Activated CD8-positive, alpha-beta T cell treated with anti-CD3 and anti-CD28 coated beads for 36 hours (primary cell): Measurements from ENCODE around the gene SLC37A3. TPM values are rescaled to one million over a fixed set of nuclear protein-coding genes. Genes with fewer than 3 reads are reported as not detected.
"Not testable (repeated sequence)": the region's sequence is repeated elsewhere in the genome, so short reads cannot be mapped to it uniquely, and the experiment has no call there.

Source experiments
- ATAC-seq: fragments of 200-7000 bp; cut with Tn5 transposase; one replicate; pipeline ENCODE4 v1.10.0; 2021; ENCODE audit warnings: mild to moderate bottlenecking, moderate library complexity
- CTCF ChIA-PET: fragments of 350-600 bp; sonication (Branson Sonifier 250); formaldehyde crosslinking; loops from one replicate; lab custom pipeline; 2021; ENCODE audit warnings: antibody characterized with exemption; lab: Charles Lee
- POLR2A ChIA-PET: fragments of 350-600 bp; sonication (Branson Sonifier 250); formaldehyde crosslinking; loops from one replicate; lab custom pipeline; 2021; ENCODE audit warnings: antibody characterized with exemption; lab: Charles Lee
- DNase-seq: peaks from one replicate; pipeline ENCODE4 v3.0.0-alpha.2; 2020
- H3K27ac Mint-ChIP-seq: one replicate; pipeline ENCODE4 v1.8.0; 2021; ENCODE audit warnings: mild to moderate bottlenecking, mixed read lengths
- H3K27me3 Mint-ChIP-seq: one replicate; pipeline ENCODE4 v1.8.0; 2021; ENCODE audit warnings: mixed read lengths
- H3K36me3 Mint-ChIP-seq: one replicate; pipeline ENCODE4 v1.8.0; 2021; ENCODE audit warnings: low read depth, mixed read lengths
- H3K4me1 Mint-ChIP-seq: one replicate; pipeline ENCODE4 v1.8.0; 2021; ENCODE audit warnings: low read depth, mixed read lengths
- H3K4me3 Mint-ChIP-seq: one replicate; pipeline ENCODE4 v1.8.0; 2021; ENCODE audit warnings: mild to moderate bottlenecking, moderate library complexity, mixed read lengths
- H3K9me3 Mint-ChIP-seq: one replicate; pipeline ENCODE4 v1.8.0; 2021; ENCODE audit warnings: mixed read lengths
- CTCF ChIP-seq: fragments of 200-600 bp; IDR thresholded peaks from one replicate; pipeline ENCODE4 v1.8.0; 2022; ENCODE audit warnings: antibody characterized with exemption, mild to moderate bottlenecking
- intact Hi-C: fragments of 100-400 bp; cut with micrococcal nuclease; formaldehyde crosslinking; loops from one replicate; pipeline ENCODE4 v1.10.0; 2022
- total RNA-seq, 2 experiments: library from RNA; stranded (reverse); gene quantifications; one replicate each; pipeline ENCODE4 v1.2.3, GENCODE V29; 2021

Gene SLC37A3
- total RNA-seq, 2 experiments from 2014 or later: 30.7 to 33.6 TPM

- peaks cover 5% of the 10 kb centered on the region for H3K9me3 Mint-ChIP-seq
- POLR2A ChIA-PET: no interaction called here
- no peak for ATAC-seq
- intact Hi-C loops: loop anchor here (5.0 kb wide), 1 partner anchor 138 kb away; the partner anchor contains the start of gene KDM7A
- no peak for DNase-seq
- no peak overlapping the region for H3K4me3 Mint-ChIP-seq
- no peak for TF ChIP-seq CTCF
- CTCF ChIA-PET: interaction anchor here (0.9 to 2.4 kb wide), 3 partner anchors 10 to 120 kb away, joined by 3 to 7 read pairs (median 3); no protein-coding TSS in a partner anchor
- H3K36me3 Mint-ChIP-seq: peaks cover 4% of the 10 kb centered on the region
- no peak overlapping the region for H3K27ac Mint-ChIP-seq
- H3K27me3 Mint-ChIP-seq: no peaks in the 10 kb centered on the region
- H3K4me1 Mint-ChIP-seq: peaks cover 20% of the 10 kb centered on the region
Measured at GRCh38 chr7:140314573-140315480, 83.5 kb downstream of the SLC37A3 start.

- H3K27me3 Mint-ChIP-seq: no peaks in the 10 kb centered on the region
- H3K4me1 Mint-ChIP-seq: peaks cover 12% of the 10 kb centered on the region
- ATAC-seq (no peak), DNase-seq (no peak)
- H3K4me3 Mint-ChIP-seq: no peak overlapping the region
- peaks cover 2% of the 10 kb centered on the region for H3K36me3 Mint-ChIP-seq
- intact Hi-C loops: no loop called here
- ChIA-PET POLR2A (interaction anchor here (0.6 kb wide), 1 partner anchor 157 kb away, joined by 3 read pairs; no protein-coding TSS in a partner anchor), CTCF (no interaction called here)
- peaks cover 5% of the 10 kb centered on the region for H3K9me3 Mint-ChIP-seq
- no peak for TF ChIP-seq CTCF
- no peak overlapping the region for H3K27ac Mint-ChIP-seq
Measured at GRCh38 chr7:140312141-140312846, 86.0 kb downstream of the SLC37A3 start.

DNA sequence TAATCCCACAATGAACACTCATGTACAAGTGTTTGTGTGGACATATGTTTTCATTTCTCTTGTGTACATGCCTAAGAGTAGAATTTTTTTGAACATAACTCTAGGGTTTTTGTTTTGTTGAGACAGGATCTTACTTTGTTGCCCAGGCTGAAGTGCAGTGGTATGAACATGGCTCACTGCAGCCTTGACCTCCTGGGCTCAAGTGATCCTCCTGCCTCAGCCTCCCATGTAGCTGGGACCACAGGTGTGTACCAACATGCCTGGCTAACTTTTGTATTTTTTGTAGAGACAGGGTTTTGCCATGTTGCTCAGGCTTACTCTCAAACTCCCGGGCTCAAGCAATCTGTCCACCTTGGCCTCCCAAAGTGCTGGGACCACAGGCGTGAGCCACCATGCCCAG lies 87.2 kb downstream of the SLC37A3 start:
- H3K4me1 Mint-ChIP-seq, POLR2A ChIA-PET, H3K27me3 Mint-ChIP-seq, intact Hi-C loops, H3K4me3 Mint-ChIP-seq, ATAC-seq, H3K27ac Mint-ChIP-seq, H3K36me3 Mint-ChIP-seq, H3K9me3 Mint-ChIP-seq, CTCF ChIA-PET, DNase-seq: not testable (repeated sequence)

DNA sequence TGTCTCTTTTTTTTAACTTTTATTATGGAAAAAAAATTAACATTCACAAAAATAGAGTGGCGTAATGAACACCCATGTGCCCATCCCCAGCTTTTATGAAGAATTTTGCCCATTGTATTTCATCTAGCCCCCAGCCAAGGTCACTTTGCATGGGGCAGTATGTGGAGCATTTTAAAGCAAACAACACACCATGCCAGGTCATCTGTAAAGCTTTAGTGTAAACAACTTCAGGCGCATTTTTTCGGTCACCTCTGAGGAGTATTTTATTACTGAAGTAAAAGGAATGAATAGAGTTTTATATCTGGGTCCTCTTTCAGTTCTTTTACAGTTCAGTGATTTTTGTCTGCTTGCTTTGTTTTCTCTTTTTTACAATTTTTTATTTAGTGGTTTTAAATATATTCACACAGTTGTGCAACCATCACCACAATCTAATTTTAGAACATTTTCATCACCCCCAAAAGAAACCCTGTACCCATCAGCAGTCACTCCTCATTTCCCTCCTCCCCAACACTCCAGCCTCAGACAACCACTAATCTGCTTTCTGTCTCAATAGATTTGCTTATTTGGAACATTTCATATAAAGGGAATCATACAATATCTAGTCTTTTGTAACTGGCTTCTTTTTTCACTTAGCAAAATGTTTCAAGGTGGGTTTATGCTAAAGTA lies 87.9 kb downstream of the SLC37A3 start:
- H3K9me3 Mint-ChIP-seq: peaks cover 5% of the 10 kb centered on the region

More for the DNA sequence above, 87.9 kb downstream of the SLC37A3 start:
- ATAC-seq: no peak
- peaks cover 2% of the 10 kb centered on the region for H3K36me3 Mint-ChIP-seq
- no peaks in the 10 kb centered on the region for H3K4me1 Mint-ChIP-seq
- no peak for TF ChIP-seq CTCF
- no peak overlapping the region for H3K4me3 Mint-ChIP-seq
- DNase-seq: no peak
- ChIA-PET POLR2A (interaction anchor here (0.8 kb wide), 1 partner anchor 13 kb away, joined by 3 read pairs; no protein-coding TSS in a partner anchor), CTCF (no interaction called here)
- no peak overlapping the region for H3K27ac Mint-ChIP-seq
- H3K27me3 Mint-ChIP-seq: no peaks in the 10 kb centered on the region
- intact Hi-C loops: no loop called here
